Measurements from ENCODE around the gene RNF130.

The RNF130 gene

DNA sequence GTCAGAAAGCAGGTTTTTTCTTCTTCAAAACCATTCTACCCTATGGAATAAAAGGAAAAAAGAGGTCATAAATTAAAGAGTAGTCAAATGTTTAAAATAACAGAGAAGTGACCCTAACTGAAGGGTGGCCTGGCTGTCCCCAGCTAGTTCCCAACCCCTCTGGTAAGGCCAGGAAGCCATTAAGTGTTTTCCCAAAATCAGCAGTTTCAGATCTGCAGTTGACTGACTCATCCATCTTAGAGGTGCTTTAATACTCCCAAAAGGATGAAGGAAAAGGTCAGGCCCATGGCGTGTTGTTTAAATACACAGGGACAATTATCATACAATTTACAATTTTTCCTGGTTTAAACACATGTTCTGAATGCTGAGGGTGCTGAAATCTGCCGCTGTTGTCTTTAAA lies 115.9 kb downstream of the RNF130 start:
- DNase-seq (ENCODE audit: low spot score), result no peak
- TF ChIP-seq, protein P1, sequence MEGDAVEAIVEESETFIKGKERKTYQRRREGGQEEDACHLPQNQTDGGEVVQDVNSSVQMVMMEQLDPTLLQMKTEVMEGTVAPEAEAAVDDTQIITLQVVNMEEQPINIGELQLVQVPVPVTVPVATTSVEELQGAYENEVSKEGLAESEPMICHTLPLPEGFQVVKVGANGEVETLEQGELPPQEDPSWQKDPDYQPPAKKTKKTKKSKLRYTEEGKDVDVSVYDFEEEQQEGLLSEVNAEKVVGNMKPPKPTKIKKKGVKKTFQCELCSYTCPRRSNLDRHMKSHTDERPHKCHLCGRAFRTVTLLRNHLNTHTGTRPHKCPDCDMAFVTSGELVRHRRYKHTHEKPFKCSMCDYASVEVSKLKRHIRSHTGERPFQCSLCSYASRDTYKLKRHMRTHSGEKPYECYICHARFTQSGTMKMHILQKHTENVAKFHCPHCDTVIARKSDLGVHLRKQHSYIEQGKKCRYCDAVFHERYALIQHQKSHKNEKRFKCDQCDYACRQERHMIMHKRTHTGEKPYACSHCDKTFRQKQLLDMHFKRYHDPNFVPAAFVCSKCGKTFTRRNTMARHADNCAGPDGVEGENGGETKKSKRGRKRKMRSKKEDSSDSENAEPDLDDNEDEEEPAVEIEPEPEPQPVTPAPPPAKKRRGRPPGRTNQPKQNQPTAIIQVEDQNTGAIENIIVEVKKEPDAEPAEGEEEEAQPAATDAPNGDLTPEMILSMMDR (IDR thresholded peaks at IDR 0.05; ENCODE audit: extremely low read depth, missing control alignments), result no peak

DNA sequence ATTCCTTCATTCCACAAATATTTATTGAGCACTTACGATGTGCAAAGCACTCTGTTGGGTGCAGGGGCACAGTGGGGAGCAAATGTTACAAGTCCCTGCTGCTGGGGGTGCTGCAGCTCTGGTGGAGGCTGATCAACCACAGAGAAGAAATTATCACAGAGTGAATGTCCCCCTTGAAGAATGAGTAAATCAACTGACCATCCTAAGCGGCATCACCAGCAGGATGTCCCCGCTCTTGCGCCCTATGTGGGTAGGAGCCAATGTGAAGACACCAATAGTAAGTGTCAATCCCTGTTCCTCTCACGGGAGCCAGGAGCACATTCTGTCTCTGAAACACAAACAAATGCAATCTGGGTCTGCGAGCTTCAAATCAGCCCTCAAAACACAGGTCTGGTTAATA lies 116.5 kb downstream of the RNF130 start:
- TF ChIP-seq, protein P1 (IDR thresholded peaks at IDR 0.05; ENCODE audit: extremely low read depth, missing control alignments), result no peak
- DNase-seq (ENCODE audit: low spot score), result no peak

DNA sequence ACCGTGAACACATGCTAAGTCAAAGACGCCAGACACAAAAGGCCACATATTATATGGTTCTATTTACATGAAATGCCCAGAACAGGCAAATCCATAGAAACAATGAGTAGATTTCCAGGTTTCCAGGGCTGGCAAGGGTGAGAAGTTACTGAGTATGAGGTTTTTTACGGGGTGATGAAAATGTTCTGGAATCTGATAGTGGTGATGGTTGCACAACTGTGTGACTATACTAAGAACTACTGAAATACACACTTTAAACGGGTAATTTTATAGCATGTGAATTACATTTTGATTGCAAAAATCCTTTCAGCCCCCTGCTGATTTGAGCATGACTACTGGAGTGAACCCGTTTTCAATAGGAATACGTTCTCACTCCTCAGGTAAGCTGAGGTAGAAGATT lies 117.1 kb downstream of the RNF130 start:
- TF ChIP-seq, protein P1 (IDR thresholded peaks at IDR 0.05; ENCODE audit: extremely low read depth, missing control alignments), result no peak
- no peak for DNase-seq (ENCODE audit: low spot score)

DNA sequence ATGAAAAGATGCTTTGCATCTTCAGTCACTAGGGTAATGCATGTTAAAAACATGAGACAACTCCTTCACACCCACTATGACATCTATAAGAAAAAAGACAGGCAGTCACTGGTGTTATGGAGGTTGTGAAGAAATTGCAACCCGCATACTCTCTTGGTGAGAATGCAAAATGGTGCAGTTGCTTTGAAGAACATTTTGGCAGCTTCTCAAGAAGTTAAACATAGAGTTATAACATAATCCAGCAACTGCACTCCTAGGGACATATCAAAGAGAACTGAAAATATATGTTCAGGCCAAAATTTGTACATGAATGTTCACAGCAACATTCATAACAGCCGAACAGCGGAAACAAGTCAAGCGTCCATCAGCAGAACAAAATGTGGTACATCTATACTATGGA lies 117.6 kb downstream of the RNF130 start:
- TF ChIP-seq, protein P1 (IDR thresholded peaks at IDR 0.05; ENCODE audit: extremely low read depth, missing control alignments), result no peak
- DNase-seq (ENCODE audit: low spot score), result no peak

DNA sequence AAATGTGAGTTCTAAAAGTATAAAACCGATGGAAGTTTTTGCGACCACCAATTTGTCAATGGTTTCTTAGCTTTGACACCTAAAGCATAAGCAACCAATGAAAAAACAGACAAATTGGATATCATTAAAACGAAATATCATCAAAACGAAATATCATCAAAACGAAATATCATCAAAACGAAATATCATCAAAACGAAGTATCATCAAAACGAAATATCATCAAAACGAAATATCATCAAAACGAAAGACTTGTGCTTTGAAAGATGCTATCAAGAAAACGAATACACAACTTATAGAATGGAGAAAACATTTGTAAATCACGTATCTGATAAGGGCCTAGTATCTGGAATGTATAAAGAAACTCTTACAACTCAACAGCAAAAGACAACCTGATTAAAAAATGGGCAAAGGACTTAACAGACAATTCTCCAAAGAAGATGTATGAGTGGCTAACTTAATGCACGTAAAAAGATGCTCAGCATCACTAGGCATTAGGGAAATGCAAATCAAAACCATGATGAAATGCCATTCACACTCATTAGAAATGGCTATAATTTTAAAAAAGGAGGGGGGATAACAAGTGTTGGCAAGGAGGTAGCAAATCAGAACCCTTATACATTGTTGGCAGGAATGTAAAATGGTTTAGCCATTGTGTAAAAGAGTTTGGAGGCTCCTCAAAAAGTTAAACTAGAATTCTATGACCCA lies 134.4 kb downstream of the RNF130 start:
- DNase-seq (ENCODE audit: low spot score), result no peak
- TF ChIP-seq, protein P1 (IDR thresholded peaks at IDR 0.05; ENCODE audit: extremely low read depth, missing control alignments), result no peak

DNA sequence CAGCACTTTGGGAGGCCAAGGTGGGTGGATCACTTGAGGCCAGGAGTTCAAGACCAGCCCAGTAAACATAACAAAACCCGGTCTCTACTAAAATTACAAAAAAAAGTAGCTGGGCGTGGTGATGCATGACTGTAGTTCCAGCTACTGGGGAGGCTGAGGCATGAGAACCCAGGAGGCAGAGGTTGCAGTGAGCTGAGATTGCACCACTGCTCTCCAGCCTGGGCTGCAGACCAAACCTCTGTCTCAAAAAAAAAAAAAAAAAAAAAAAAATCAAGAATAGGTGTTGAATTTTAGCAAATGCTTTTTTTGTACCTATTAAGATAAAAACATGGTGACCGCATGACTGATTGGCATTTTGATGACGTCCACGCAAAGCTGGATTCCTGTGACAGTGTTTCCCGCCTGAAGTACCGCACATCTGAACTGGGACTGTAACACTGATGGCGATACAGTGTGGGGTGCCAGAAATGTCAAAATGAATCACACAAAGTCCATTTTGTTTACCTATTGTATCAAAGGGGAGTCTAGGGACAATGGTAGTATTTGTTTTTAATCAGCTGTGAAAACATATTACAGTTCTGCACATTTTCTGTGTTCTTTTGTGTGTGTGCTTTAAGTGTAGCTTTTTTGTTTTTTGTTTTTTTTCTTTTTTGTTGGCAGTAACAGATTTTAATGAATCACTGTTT lies 140.6 kb downstream of the RNF130 start:
- DNase-seq (ENCODE audit: low spot score), result no peak

DNA sequence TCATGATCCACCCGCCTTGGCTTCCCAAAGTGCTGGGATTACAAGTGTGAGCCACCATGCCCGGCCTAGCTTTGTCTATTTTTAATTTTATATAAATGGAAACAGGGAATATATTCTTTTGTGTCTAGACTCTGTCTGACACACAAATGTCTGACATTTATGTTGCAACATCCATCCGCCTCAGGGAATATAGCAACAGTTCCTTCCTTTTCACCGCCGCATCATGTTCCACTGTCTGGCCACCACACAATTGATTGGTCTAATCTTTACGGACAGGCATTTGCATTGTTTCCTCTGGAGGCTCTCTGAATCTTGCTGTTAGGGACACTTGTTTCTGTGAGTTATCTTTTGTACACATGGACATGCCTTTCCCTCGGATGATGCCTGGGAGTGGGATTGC lies 143.7 kb downstream of the RNF130 start:
- TF ChIP-seq, protein P1 (IDR thresholded peaks at IDR 0.05; ENCODE audit: extremely low read depth, missing control alignments), result no peak
- DNase-seq (ENCODE audit: low spot score), result no peak

More for the DNA sequence above, 140.6 kb downstream of the RNF130 start:
- TF ChIP-seq, protein P1 (IDR thresholded peaks at IDR 0.05; ENCODE audit: extremely low read depth, missing control alignments), result no peak

Data from GM20000 (cell line).